ENCODE results near the gene ACVR1.
"Not testable (repeated sequence)": the region's sequence is repeated elsewhere in the genome, so short reads cannot be mapped to it uniquely, and the experiment has no call there.

ACVR1 gene

GRCh38 chr2:157727693-157728092 lies 148.4 kb downstream of the ACVR1 start:
- no peak overlapping the region for H3K4me3 ChIP-seq (ENCODE audit: low read depth, low read length)
- no peak for DNase-seq (ENCODE audit: low read depth)
- TF ChIP-seq CTCF (IDR thresholded peaks at IDR 0.05; ENCODE audit: low read depth, low read length, missing control alignments): no peak

GRCh38 chr2:157726946-157727345 lies 149.2 kb downstream of the ACVR1 start:
- H3K4me3 ChIP-seq (ENCODE audit: low read depth, low read length): no peak overlapping the region
- DNase-seq (ENCODE audit: low read depth): no peak
- TF ChIP-seq CTCF (IDR thresholded peaks at IDR 0.05; ENCODE audit: low read depth, low read length, missing control alignments): no peak

- no peak for TF ChIP-seq CTCF (IDR thresholded peaks at IDR 0.05; ENCODE audit: low read depth, low read length, missing control alignments)
- DNase-seq (ENCODE audit: low read depth): no peak
- no peak overlapping the region for H3K4me3 ChIP-seq (ENCODE audit: low read depth, low read length)
These were observed 150.3 kb downstream of the ACVR1 start for GRCh38 chr2:157725846-157726245.

GRCh38 chr2:157722580-157723234 lies 153.4 kb downstream of the ACVR1 start:
- DNase-seq (ENCODE audit: low read depth): no peak
- no peak for TF ChIP-seq CTCF (IDR thresholded peaks at IDR 0.05; ENCODE audit: low read depth, low read length, missing control alignments)

GRCh38 chr2:157720504-157720903 lies 155.6 kb downstream of the ACVR1 start:
- H3K4me3 ChIP-seq (ENCODE audit: low read depth, low read length): no peak overlapping the region
- no peak for TF ChIP-seq CTCF (IDR thresholded peaks at IDR 0.05; ENCODE audit: low read depth, low read length, missing control alignments)
- DNase-seq (ENCODE audit: low read depth): no peak

More at GRCh38 chr2:157722580-157723234, 153.4 kb downstream of the ACVR1 start:
- no peak overlapping the region for H3K4me3 ChIP-seq (ENCODE audit: low read depth, low read length)

GRCh38 chr2:157704653-157705052 lies 171.5 kb downstream of the ACVR1 start:
- not testable (repeated sequence) for DNase-seq (ENCODE audit: low read depth); H3K4me3 ChIP-seq (ENCODE audit: low read depth, low read length)

- DNase-seq (ENCODE audit: low read depth); H3K4me3 ChIP-seq (ENCODE audit: low read depth, low read length): not testable (repeated sequence)
These were observed 172.0 kb downstream of the ACVR1 start for GRCh38 chr2:157704148-157704547.

- TF ChIP-seq CTCF (IDR thresholded peaks at IDR 0.05; ENCODE audit: low read depth, low read length, missing control alignments): no peak
- DNase-seq (ENCODE audit: low read depth): no peak
- no peak overlapping the region for H3K4me3 ChIP-seq (ENCODE audit: low read depth, low read length)
These were observed 176.3 kb downstream of the ACVR1 start for GRCh38 chr2:157699806-157700205.
